Stimulated activated CD8-positive, alpha-beta memory T cell treated with anti-CD3 and anti-CD28 coated beads, Interleukin-4, amount 100 ng/mL, for 4 hours (primary cell): ENCODE data around the gene HMX2.

Experiments
- DNase-seq, 2 donors: peaks; one replicate each; pipeline ENCODE4 v3.0.0-alpha.2; 2020; ENCODE audit warnings: low read depth in 2 of 2, low spot score in 1 of 2

Gene HMX2

DNA sequence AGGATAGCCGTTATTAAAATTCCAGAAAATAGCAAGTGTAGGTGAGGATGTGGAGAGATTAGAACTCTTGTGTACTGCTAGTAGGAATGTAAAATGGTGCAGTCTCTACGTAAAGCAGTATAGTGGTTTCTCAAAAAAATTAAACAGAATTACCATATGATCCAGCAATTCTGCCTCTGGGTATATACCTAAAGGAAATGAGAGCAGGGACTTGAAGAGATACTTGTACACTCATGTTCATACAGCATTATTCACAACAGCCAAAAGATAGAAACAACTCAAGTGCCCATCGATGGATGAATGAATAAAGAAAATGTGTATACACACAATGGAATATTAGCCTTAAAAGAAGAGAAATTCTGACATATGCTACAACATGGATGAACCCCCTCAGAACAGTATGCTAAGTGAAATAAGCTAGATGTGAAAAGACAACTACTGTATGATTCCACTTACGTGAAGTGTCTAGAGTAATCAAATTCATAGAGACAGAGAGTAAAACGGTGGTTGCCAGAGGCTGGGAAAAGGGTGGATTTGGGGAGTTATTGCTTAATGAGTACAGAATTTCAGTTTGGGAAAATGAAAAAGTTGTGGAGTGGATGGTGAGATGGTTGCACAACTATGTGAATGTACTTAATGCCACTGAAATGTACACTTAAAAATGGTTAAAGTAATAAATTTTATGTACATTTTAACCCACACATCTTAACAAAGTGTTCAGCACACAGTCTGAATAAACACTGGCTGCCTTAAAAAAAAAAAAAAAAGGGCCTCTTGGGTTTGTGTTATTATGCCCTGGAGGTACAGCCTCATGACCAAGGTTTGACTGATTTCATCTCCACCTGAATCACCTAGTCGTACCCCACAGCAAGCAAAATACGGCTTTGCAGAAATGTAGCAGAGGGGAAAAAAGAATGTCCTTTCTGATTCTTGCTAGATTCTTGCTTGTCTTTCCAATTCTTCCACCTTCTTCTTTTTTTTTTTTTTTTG lies 32.5 kb downstream of the HMX2 start:
- no peak for DNase-seq

GRCh38 chr10:123183724-123184123 lies 35.8 kb downstream of the HMX2 start:
- DNase-seq, result no peak

DNA sequence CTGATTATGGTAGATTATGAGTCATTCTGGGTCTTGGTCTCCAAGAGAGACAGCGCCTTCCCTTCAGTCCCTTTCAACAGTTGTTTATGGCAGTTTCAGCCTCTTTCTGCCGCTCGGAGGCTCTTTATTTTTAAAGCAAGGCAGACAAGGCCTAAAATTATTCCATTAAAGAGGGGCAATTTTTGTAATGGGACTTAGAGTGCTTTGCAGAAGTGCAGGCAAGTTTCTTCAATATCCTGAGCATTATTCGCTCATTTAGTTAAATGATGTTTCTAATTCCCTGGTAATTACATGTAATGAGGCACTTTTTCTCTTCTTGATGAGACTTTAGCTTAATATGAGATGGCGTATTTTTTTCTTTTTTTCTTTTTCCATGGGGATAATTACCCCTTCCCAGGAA lies 39.8 kb downstream of the HMX2 start:
- no peak for DNase-seq

DNA sequence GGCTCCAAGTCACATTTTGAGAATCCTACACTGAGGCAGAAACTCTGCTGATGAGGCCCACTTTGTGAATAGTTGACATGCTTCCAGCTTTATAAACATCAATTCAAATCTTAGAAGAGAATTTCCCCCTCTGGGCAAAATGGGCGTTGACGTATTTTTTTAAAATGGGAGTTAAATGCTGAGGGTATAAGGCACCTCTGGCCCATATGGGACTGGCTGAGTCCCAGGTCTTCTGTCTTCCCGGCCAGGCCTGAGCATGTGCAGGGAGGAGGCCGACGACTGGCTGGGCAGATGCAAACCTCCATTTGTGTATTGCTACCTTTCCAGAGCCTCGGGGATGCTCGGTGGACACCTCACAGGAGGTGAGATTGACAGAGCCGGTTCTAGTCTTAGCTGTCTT lies 44.0 kb downstream of the HMX2 start:
- DNase-seq, result no peak

- no peak for DNase-seq
Measured at GRCh38 chr10:123194056-123194455, 46.1 kb downstream of the HMX2 start.
